ENCODE data around the gene SOCS7.

- TF ChIP-seq ZFP30 (CRISPR knock-in tag; IDR thresholded peaks at IDR 0.05) (no peak), PATZ1 (CRISPR knock-in tag; IDR thresholded peaks at IDR 0.05; ENCODE audit: borderline replicate concordance) (no peak), OSR1 (CRISPR knock-in tag; IDR thresholded peaks at IDR 0.05) (no peak), PPARA (CRISPR knock-in tag; IDR thresholded peaks at IDR 0.05; ENCODE audit: borderline replicate concordance) (no peak), ISL1 (CRISPR knock-in tag; IDR thresholded peaks at IDR 0.05) (no peak), GLIS3 (CRISPR knock-in tag; IDR thresholded peaks at IDR 0.05) (no peak), RARB (CRISPR knock-in tag; IDR thresholded peaks at IDR 0.05) (no peak)
These were observed 11.8 kb upstream of the SOCS7 start for GRCh38 chr17:38339891-38340290.

All from SK-N-SH treated with all-trans-retinoic acid at 6 μM for 48 hours (cell line).